Heart left ventricle (tissue), 16 donors: ENCODE data around the gene CENPP. TPM values are rescaled to one million over a fixed set of nuclear protein-coding genes. Genes with fewer than 3 reads are reported as not detected.
"Not testable (repeated sequence)": the region's sequence is repeated elsewhere in the genome, so short reads cannot be mapped to it uniquely, and the experiment has no call there.

Experiments
- ATAC-seq, 4 donors: fragments of 200-7000 bp; cut with Tn5 transposase; one replicate each; pipeline ENCODE4 v1.9.1; 2020 to 2022; ENCODE audit warnings: moderate library complexity in 4 of 4, mild to moderate bottlenecking in 3 of 4, moderate number of reproducible peaks in 1 of 4
- DNase-seq, 5 donors: peaks; one replicate each; pipeline ENCODE4 v3.0.0-alpha.2; 2020
- H3K27ac ChIP-seq, 12 donors: fragments of 200-600 bp; sonication (generic) in 4 of 12; one replicate each; pipeline versions ENCODE4 v1.5.0 to v1.8.0; 2016 to 2022; ENCODE audit warnings: mild to moderate bottlenecking in 2 of 12
- H3K27me3 ChIP-seq, 9 donors: fragments of 200-600 bp; sonication (generic) in 2 of 9; one replicate each; pipeline versions ENCODE4 v1.5.1 to v1.8.0; 2016 to 2022; ENCODE audit warnings: mild to moderate bottlenecking in 3 of 9
- H3K36me3 ChIP-seq, 9 donors: fragments of 200-600 bp; sonication (generic) in 2 of 9; one replicate each; pipeline versions ENCODE4 v1.5.0 to v1.8.0; 2018 to 2022; ENCODE audit warnings: mild to moderate bottlenecking in 2 of 9
- H3K4me1 ChIP-seq, 12 donors: fragments of 200-600 bp; sonication (generic) in 4 of 12; one replicate each; pipeline versions ENCODE4 v1.5.0 to v1.8.0; 2016 to 2022; ENCODE audit warnings: mild to moderate bottlenecking in 3 of 12
- H3K4me3 ChIP-seq, 12 donors: fragments of 200-600 bp; sonication (generic) in 4 of 12; one replicate each; pipeline versions ENCODE4 v1.5.0 to v1.8.0; 2017 to 2022; ENCODE audit warnings: mild to moderate bottlenecking in 9 of 12, moderate library complexity in 4 of 12
- H3K9me3 ChIP-seq, 12 donors: fragments of 200-600 bp; sonication (generic) in 4 of 12; one replicate each; pipeline versions ENCODE4 v1.5.0 to v1.8.0; 2016 to 2022; ENCODE audit warnings: mild to moderate bottlenecking in 1 of 12
- CTCF ChIP-seq, 12 donors: fragments of 200-600 bp; sonication (generic) in 4 of 12; IDR thresholded peaks; one replicate each; pipeline versions ENCODE4 v1.5.0 to v1.8.0; 2018 to 2022; ENCODE audit warnings: antibody characterized with exemption in 12 of 12, mild to moderate bottlenecking in 5 of 12
- POLR2A ChIP-seq, 2 donors: fragments of 450-650 bp; IDR thresholded peaks; one replicate each; pipeline ENCODE4 v1.6.1; 2017; ENCODE audit warnings: antibody characterized with exemption in 2 of 2, mild to moderate bottlenecking in 2 of 2, moderate library complexity in 2 of 2
- WGBS, 4 donors: extraction: QIAGEN DNeasy Blood & Tissue Kit in 2 of 4; methylation state at CpG; one replicate each; pipeline versions ENCODE4 v1.1.5 to v1.1.7; 2013 to 2018; 5-methylcytosine and 5-hydroxymethylcytosine counted together
- intact Hi-C, 10 donors: fragments of 100-400 bp; cut with DNase I; formaldehyde crosslinking; loops; one replicate each; pipeline versions ENCODE4 v1.11.1 to v1.14.2; 2022
- polyA plus RNA-seq, 2 donors: library from polyadenylated mRNA; stranded (reverse); fragments of 200-250 nt; gene quantifications; one replicate each; pipeline ENCODE4 v1.2.3, GENCODE V29; 2013
- total RNA-seq, 9 donors: library from RNA; depleted of rRNA in 2 of 9; stranded (reverse); fragments of >200 nt in 2 of 9; fragmentation: NEBNext Ultra II Directional in 3 of 9; extraction: Animal tissue kit (Norgen Biotek cat#: 25700) in 3 of 9; gene quantifications; one replicate each; pipeline versions ENCODE4 v1.1.0 to v1.2.4, GENCODE V29; 2016 to 2023
- donor health status: ischemic (EF 13 %, LVEDD 7.1; RV severe dilation, severe dysfunction).
- donor health status: healthy with polysubstance abuse.
- donor health status: DM: no; HTN: yes; CAD: no.
- donor health status: DM: no; HTN: no; CAD: no.
- donor health status: ischemic (EF 25% LVEDD 6.9; RV normal size, moderate dysfunction).
- donor health status: ischemic (EF 25% LVEDD 5.7; RV mildly dilated, moderate dysfunction).
- donor health status: healthy.
- donor health status: DM: yes; HTN: yes; CAD: no.
- donor health status: ischemic (EF 35%, LVEDD 5.7; RV mildly dilated, moderate dysfunction).
- donor health status: nonischemic (EF 11% LVEDD 7.7; RV severe dilation, severe dysfunction).
- donor health status: DM: yes; HTN: yes; CAD: no.
- donor health status: PGD.
- donor health status: ischemic (EF 29% LVEDD 5.4; RV normal size, mild dysfunction).
- donor health status: nonischemic (EF 23%, LVEDD 6.1; RV moderate dilation, normal function).

The CENPP gene
- total and polyA plus RNA-seq, 11 donors, result 1.1 to 5.8 (median 2.4) TPM

- Histone ChIP-seq H3K4me3 (no peak overlapping the region), H3K9me3 (peaks cover 0 to 9% (median 0%) of the 10 kb centered on the region in 12 donors), H3K27me3 (no peaks in the 10 kb centered on the region), H3K36me3 (no peaks in the 10 kb centered on the region), H3K27ac (no peak overlapping the region), H3K4me1 (peaks cover 0 to 31% (median 0%) of the 10 kb centered on the region in 12 donors)
- ATAC-seq (no peak), DNase-seq (no peak)
- 88 to 100% (median 92%) methylated on average over 2 of the region's 2 CpGs for WGBS, 4 donors
- TF ChIP-seq CTCF (IDR thresholded peaks at IDR 0.05) (no peak), POLR2A (IDR thresholded peaks at IDR 0.05) (no peak)
- intact Hi-C loops, result no loop called here
Measured at GRCh38 chr9:92408747-92409478, 83.2 kb downstream of the CENPP start.

GRCh38 chr9:92411157-92411556, 85.4 kb downstream of the CENPP start:
- H3K36me3 ChIP-seq, DNase-seq, intact Hi-C loops, H3K9me3 ChIP-seq, H3K4me3 ChIP-seq, H3K27me3 ChIP-seq: not testable (repeated sequence)
- peaks cover 0 to 31% (median 0%) of the 10 kb centered on the region in 12 donors for H3K4me1 ChIP-seq
- peak overlapping the region in 5 of 12 donors; percentile 21 to 53 (median 26) for H3K27ac ChIP-seq
- ATAC-seq, result peak in 1 of 4 donors; percentile 21
- WGBS, 4 donors, result 76 to 86% (median 81%) methylated on average over 4 of the region's 4 CpGs

- intact Hi-C loops, result no loop called here
- peaks cover 0 to 9% (median 0%) of the 10 kb centered on the region in 12 donors for H3K9me3 ChIP-seq
- peaks cover 0 to 18% (median 0%) of the 10 kb centered on the region in 12 donors for H3K4me1 ChIP-seq
- no peak overlapping the region for H3K27ac ChIP-seq
- no peaks in the 10 kb centered on the region for H3K36me3 ChIP-seq
- H3K27me3 ChIP-seq, result no peaks in the 10 kb centered on the region
- no peak for DNase-seq
- WGBS, 4 donors, result 56 to 64% (median 60%) methylated on average over 1 of the region's 1 CpG
- TF ChIP-seq CTCF (IDR thresholded peaks at IDR 0.05) (no peak), POLR2A (IDR thresholded peaks at IDR 0.05) (no peak)
- no peak overlapping the region for H3K4me3 ChIP-seq
- no peak for ATAC-seq
Measured at GRCh38 chr9:92414566-92414965, 88.8 kb downstream of the CENPP start.

GRCh38 chr9:92422611-92423338, 97.0 kb downstream of the CENPP start:
- no peaks in the 10 kb centered on the region for H3K27me3 ChIP-seq
- intact Hi-C loops, result loop anchor here in 1 of 10 donors (5.0 kb wide), 1 partner anchor 70 kb away; no protein-coding TSS in a partner anchor
- no peaks in the 10 kb centered on the region for H3K36me3 ChIP-seq
- DNase-seq, result no peak
- TF ChIP-seq CTCF (IDR thresholded peaks at IDR 0.05), result no peak
- no peak for TF ChIP-seq POLR2A (IDR thresholded peaks at IDR 0.05)
- no peaks in the 10 kb centered on the region for H3K9me3 ChIP-seq
- WGBS, 4 donors, result 72 to 82% (median 80%) methylated on average over 2 of the region's 2 CpGs
- ATAC-seq, result no peak
- H3K4me1 ChIP-seq, result peaks cover 0 to 26% (median 0%) of the 10 kb centered on the region in 12 donors
- peak overlapping the region in 10 of 12 donors; percentile 7 to 53 (median 27) for H3K4me3 ChIP-seq
- peak overlapping the region in 5 of 12 donors; percentile 16 to 63 (median 51) for H3K27ac ChIP-seq
